GM19438 (cell line): ENCODE data around the gene MCCC1.

Experiments
- ATAC-seq: cut with Tn5 transposase; IDR thresholded peaks from one replicate; pipeline ENCODE4 v1.9.1; 2021; ENCODE audit warnings: low read depth; ENCODE audit not compliant: unreplicated experiment

The MCCC1 gene

GRCh38 chr3:183058351-183058750, 40.9 kb downstream of the MCCC1 start:
- ATAC-seq: no peak

DNA sequence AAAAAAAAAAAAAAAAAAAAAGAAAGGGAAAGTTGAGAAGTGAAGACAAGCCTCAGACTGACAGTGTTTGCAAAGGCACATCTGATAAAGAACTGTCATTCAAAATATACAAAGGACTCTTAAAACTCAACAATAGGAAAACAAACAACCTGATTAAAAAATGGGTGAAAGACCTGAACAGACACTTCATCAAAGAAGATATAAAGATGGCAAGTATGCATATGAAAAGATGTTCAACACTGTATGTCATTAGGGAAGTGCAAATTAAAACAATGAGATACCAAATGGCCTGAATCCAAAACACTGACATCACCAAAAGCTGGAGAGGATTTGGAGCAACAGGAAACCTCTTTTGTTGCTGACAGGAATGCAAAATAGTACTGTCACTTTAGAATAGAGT, 48.6 kb downstream of the MCCC1 start:
- no peak for ATAC-seq

DNA sequence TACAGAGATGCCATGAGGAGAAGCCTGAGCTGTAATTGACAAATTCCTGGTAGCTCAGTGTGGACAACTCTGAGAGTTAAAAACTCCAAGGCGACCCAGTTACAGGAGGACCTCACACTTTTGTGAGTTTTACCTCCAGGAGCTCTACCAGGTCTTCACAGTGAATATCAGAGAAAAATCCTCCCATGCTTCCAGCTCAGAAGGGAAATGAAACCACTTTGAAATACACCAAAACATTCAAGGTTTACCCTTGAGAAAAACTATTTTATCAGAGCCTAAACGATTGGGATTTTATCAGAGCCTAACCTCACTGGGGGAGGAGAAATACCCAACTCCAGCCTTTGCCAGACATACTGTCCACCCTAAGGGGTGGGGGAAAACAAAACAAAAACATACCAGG, 52.4 kb downstream of the MCCC1 start:
- ATAC-seq: no peak

GRCh38 chr3:183044547-183045229, 54.6 kb downstream of the MCCC1 start:
- ATAC-seq: peak; percentile 98

DNA sequence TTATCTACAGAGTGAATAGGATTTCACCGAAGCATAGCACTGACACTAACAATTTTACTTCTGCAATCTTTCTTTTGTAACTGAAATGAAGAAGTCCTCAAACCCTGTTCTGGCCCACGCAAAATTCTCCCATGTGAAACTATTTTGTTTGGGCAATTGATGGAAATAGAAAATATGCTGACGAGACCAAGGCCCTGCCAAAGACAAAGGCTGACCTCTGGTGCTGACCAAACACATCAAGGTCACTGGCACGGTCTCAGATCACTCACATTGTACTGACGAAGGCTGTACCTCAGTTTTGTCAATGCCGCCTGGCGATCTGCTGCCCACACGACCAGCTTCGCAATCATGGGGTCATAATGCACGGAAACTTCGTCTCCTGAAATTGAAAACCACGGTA, 60.5 kb downstream of the MCCC1 start:
- peak; percentile 12 for ATAC-seq

DNA sequence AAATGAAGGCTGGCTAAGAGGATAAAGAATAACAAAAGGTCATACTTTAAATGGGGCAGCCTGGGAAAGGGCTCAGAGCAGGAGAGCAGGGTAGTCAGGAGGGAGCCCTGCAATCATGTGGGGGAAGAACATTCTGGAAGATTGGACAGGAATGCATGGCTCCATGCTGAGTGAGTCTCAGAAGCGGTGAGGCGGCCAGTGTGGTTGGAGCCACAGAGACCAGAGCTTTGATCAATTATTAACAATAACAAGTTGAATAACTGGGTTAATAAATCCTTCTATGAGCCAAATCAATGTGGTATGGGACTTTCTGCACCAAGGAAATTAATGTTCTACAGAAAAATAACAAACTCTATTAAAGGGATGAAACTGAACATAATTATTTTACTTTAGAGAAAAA, 61.1 kb downstream of the MCCC1 start:
- ATAC-seq: peak; percentile 88

DNA sequence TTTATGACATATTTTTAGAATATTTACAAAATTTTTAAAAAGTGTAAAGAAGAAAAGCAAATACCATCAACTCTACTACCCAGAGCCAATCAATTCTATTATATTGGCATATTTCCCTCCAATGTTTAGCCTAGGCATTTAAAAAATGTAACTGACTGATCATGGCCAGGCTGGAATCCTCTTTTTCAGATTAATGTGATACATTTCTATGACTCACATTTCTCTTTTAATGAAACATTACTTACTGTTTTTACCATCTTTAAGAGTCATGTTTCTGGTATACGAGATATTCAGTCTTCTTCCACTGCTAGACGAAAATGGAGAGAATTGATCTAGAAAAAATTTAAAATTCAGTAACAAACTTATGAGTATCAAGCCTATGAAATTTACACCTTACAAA, 65.5 kb downstream of the MCCC1 start:
- ATAC-seq: no peak

GRCh38 chr3:183032880-183033555, 66.3 kb downstream of the MCCC1 start:
- ATAC-seq: no peak

DNA sequence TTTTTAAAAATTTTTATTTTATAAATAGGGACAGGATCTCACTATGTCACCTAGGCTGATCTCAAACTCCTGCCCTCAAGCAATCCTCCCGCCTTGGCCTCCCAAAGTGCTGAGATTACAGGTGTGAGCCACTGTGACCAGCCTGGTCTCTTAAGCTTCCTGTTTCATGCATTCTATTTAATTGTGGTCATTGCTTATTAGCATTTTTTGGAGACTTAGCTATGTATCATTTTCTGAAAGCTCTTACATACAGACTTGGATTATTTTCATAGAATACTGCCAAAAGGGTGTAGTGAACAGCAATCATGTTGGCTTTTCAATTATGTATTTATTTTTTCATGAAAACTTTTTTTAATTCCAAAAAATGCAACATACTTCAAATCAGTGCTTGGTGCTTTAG, 67.5 kb downstream of the MCCC1 start:
- no peak for ATAC-seq

DNA sequence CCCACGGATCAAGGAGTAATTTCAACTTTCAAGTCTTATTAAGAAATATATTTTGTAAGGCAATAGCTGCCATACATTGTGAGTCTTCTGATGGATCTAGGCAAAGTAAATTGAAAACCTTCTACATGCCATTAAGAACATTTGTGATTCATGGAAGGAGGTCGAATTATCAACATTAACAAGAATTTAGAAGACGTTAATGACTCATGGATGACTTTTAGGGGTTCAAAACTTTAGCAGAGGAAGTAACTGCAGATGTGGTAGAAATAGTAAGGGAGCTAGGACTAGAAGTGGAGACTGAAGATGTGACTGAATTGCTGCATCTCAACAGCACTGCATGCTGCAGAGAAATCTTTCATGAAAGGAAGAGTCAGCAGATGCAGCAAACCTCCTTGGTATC, 70.9 kb downstream of the MCCC1 start:
- ATAC-seq: no peak

DNA sequence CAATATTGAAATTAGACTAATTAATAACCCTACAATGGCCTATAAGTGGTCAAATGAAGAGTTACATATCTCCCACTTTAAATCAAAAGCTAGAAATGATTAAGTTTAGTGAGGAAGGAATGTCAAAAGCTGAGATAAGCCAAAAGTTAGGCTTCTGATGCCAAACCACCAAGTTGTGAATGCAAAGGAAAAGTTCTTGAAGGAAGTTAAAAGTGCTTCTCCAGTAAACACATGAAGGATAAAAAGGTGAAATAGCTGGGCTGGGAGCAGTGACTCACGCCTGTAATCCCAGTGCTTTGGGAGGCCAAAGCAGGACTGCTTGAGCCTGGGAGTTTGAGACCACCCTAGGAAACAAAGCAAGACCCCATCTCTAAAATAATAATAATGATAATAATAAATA, 72.0 kb downstream of the MCCC1 start:
- ATAC-seq: no peak

- no peak for ATAC-seq
These were observed 76.3 kb downstream of the MCCC1 start for GRCh38 chr3:183022936-183023516.

DNA sequence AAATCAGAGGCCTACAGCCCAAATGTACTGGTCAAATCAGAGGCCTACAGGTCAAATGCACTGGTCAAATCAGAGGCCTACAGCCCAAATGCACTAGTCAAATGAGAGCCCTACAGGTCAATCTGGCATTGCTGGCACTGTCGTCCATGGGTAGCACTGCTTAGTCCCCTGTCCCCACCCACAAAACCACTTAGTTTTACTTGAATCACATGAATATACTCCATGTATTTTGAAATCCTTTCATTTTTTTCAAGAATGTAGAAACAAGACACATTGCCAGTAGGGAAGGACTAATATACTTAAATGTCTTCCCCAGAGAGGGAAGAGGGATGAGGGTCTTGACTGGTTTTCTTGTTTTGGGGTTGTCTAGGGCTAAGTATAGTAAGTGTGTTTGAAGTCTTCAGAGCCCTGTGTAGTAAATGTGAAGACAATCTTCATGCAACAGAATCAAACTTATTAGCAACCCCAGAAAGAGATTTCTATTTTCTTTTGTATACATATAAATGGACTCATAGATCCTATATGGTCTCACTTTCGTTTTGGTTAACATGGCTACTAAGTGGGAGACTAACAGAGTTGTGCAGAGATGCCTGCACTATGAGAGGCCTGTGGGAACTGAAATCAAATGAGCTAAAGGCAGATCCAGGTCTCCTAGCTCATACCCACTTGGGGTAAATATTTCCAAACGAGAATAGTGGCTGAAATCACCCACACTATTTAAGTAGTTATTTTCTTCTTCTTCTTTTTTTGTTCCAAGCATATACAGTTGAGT, 80.7 kb downstream of the MCCC1 start:
- ATAC-seq: no peak

DNA sequence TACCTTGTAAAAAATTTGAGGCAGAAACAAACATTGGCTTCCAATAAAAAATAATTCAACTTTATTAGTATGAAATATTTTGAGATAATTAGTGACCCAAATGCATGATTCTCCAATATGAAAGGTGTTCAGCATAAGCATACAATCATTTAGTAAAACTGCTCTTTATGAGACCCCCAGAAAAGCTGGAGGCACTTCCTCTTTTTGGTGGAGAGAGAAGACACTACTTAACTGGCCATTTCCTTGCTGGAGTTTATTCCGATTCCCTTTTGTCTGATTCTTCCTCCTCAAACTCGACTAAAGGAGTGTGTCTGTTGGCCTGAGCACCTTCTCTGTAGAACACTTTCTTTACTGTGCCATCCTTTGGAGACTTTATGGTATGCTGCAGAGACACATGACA, 84.1 kb downstream of the MCCC1 start:
- no peak for ATAC-seq

- ATAC-seq: no peak
These were observed 85.4 kb downstream of the MCCC1 start for GRCh38 chr3:183013856-183014255.

GRCh38 chr3:183013074-183013473, 86.2 kb downstream of the MCCC1 start:
- no peak for ATAC-seq

DNA sequence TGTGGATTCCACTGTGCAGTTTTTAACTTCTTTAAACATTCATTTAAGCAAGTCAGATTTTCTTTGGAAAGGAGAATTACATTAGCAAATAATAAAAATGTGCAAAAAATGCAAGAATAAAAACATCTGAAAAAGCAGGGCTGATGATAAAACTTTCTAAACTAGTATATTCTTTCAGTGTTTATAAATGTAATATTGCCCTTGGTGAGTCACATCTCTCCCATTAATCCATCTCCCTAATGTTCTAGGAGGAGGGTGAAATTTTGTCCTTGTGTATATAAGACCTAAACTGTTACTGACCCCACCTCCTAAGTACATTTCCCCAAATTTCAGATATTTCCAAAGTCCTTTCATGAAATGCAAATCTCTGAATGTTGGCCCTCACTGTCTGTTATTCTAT, 90.5 kb downstream of the MCCC1 start:
- ATAC-seq: no peak

DNA sequence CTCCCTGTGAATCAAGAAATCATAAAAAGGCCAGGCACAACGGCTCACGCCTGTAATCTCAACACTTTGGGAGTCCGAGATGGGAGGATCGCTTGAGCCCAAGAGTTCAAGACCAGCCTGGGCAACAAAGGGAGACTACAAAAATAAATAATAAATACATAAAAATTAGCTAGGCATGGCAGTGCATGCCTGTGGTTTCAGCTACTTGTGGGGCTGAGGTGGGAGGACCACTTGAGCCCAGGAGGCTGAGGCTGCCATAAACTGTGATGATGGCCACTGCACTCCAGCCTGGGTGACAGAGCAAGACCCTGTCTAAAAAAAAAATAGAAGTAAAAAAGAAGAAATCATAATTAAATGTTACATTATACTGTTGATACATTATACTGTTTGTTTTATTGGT, 91.0 kb downstream of the MCCC1 start:
- no peak for ATAC-seq

- ATAC-seq: no peak
These were observed 92.8 kb downstream of the MCCC1 start for GRCh38 chr3:183006396-183007002.

- ATAC-seq: no peak
These were observed 99.5 kb downstream of the MCCC1 start for GRCh38 chr3:182999767-183000166.
